Stimulated activated CD4-positive, alpha-beta T cell treated with anti-CD3 and anti-CD28 coated beads, TNF-alpha, amount 100 ng/mL, for 1 hour (primary cell): ENCODE results near the gene RPL31.

Source experiments
- DNase-seq, 3 donors: peaks; one replicate each; pipeline ENCODE4 v3.0.0-alpha.2; 2020; ENCODE audit warnings: low read depth in 3 of 3, low spot score in 1 of 3

Gene RPL31

GRCh38 chr2:100974712-100975520 is 27.2 kb upstream of the RPL31 start:
- DNase-seq, result no peak

- DNase-seq, result no peak
These were observed 26.6 kb upstream of the RPL31 start for GRCh38 chr2:100975521-100975785.

- no peak for DNase-seq
These were observed 26.0 kb upstream of the RPL31 start for GRCh38 chr2:100976061-100976460.

- DNase-seq, result no peak
These were observed 25.3 kb upstream of the RPL31 start for GRCh38 chr2:100976645-100977391.

- no peak for DNase-seq
These were observed 24.6 kb upstream of the RPL31 start for GRCh38 chr2:100977511-100977910.

GRCh38 chr2:100978582-100979191 is 23.4 kb upstream of the RPL31 start:
- DNase-seq, result no peak

- no peak for DNase-seq
These were observed 22.0 kb upstream of the RPL31 start for GRCh38 chr2:100980046-100980445.

- DNase-seq, result no peak
These were observed 21.1 kb upstream of the RPL31 start for GRCh38 chr2:100981011-100981410.

GRCh38 chr2:100982431-100982861 is 19.6 kb upstream of the RPL31 start:
- DNase-seq, result no peak

- no peak for DNase-seq
These were observed 18.9 kb upstream of the RPL31 start for GRCh38 chr2:100983201-100983600.

- no peak for DNase-seq
These were observed 18.3 kb upstream of the RPL31 start for GRCh38 chr2:100983684-100984310.

- DNase-seq, result peak; percentile 42 to 69 (median 56)
These were observed 17.2 kb upstream of the RPL31 start for GRCh38 chr2:100984892-100985307.

GRCh38 chr2:100986157-100986556 is 15.9 kb upstream of the RPL31 start:
- DNase-seq, result no peak

GRCh38 chr2:100987536-100987935 is 14.6 kb upstream of the RPL31 start:
- no peak for DNase-seq

- DNase-seq, result no peak
These were observed 14.1 kb upstream of the RPL31 start for GRCh38 chr2:100987974-100988373.

- no peak for DNase-seq
These were observed 13.3 kb upstream of the RPL31 start for GRCh38 chr2:100988630-100989417.

- no peak for DNase-seq
These were observed 12.4 kb upstream of the RPL31 start for GRCh38 chr2:100989666-100990065.

- DNase-seq, result no peak
These were observed 11.9 kb upstream of the RPL31 start for GRCh38 chr2:100990166-100990565.

GRCh38 chr2:100990650-100991403 is 11.3 kb upstream of the RPL31 start:
- no peak for DNase-seq

GRCh38 chr2:100991404-100991773 is 10.7 kb upstream of the RPL31 start:
- DNase-seq, result no peak
